ENCODE data around the gene ANKAR.

GRCh38 chr2:189633392-189633811 lies 41.1 kb upstream of the ANKAR start:
- TF ChIP-seq, protein P1, sequence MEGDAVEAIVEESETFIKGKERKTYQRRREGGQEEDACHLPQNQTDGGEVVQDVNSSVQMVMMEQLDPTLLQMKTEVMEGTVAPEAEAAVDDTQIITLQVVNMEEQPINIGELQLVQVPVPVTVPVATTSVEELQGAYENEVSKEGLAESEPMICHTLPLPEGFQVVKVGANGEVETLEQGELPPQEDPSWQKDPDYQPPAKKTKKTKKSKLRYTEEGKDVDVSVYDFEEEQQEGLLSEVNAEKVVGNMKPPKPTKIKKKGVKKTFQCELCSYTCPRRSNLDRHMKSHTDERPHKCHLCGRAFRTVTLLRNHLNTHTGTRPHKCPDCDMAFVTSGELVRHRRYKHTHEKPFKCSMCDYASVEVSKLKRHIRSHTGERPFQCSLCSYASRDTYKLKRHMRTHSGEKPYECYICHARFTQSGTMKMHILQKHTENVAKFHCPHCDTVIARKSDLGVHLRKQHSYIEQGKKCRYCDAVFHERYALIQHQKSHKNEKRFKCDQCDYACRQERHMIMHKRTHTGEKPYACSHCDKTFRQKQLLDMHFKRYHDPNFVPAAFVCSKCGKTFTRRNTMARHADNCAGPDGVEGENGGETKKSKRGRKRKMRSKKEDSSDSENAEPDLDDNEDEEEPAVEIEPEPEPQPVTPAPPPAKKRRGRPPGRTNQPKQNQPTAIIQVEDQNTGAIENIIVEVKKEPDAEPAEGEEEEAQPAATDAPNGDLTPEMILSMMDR (IDR thresholded peaks at IDR 0.05) = no peak
- TF ChIP-seq POLR2AphosphoS5 (IDR thresholded peaks at IDR 0.05) = no peak
